CD4-positive, alpha-beta T cell (primary cell): ENCODE measurements around the gene IQCH. TPM values are rescaled to one million over a fixed set of nuclear protein-coding genes. Genes with fewer than 3 reads are reported as not detected.

Source experiments
- ATAC-seq: fragments of 200-7000 bp; cut with Tn5 transposase; one replicate; pipeline ENCODE4 v1.10.0; 2022; ENCODE audit warnings: mild to moderate bottlenecking; ENCODE audit not compliant: poor library complexity
- CTCF ChIA-PET: fragments of 350-600 bp; sonication (Branson Sonifier 250); formaldehyde crosslinking; loops from one replicate; lab custom pipeline; 2021; ENCODE audit warnings: antibody characterized with exemption, inconsistent platforms; lab: Charles Lee
- POLR2A ChIA-PET: fragments of 350-600 bp; sonication (Branson Sonifier 250); formaldehyde crosslinking; loops from one replicate; lab custom pipeline; 2021; ENCODE audit warnings: antibody characterized with exemption, inconsistent platforms; lab: Charles Lee
- DNase-seq, 14 experiments: peaks; one replicate each; pipeline ENCODE4 v3.0.0-alpha.2; 2013 to 2020; ENCODE audit warnings: mixed read lengths in 2 of 14
- H3K27ac ChIP-seq, 2 donors: one replicate each; pipeline versions ENCODE4 v1.5.1 to v1.7.0; 2013; ENCODE audit warnings: low read length in 2 of 2, low read depth in 1 of 2, mild to moderate bottlenecking in 1 of 2
- H3K27me3 ChIP-seq, 2 experiments: 1 replicate in 1 of 2; 2 replicates in 1 of 2; pipeline versions ENCODE4 v1.6.1 to v1.7.0; 2013; ENCODE audit warnings: low read length in 2 of 2, control low read depth in 1 of 2, mild to moderate bottlenecking in 1 of 2, moderate library complexity in 1 of 2; ENCODE audit not compliant: insufficient read depth in 2 of 2, control insufficient read depth in 1 of 2
- H3K36me3 ChIP-seq: one replicate; pipeline ENCODE4 v1.6.1; 2013; ENCODE audit warnings: low read length, control low read depth; ENCODE audit not compliant: insufficient read depth
- H3K4me1 ChIP-seq: one replicate; pipeline ENCODE4 v1.6.1; 2013; ENCODE audit warnings: low read length, control low read depth; ENCODE audit not compliant: insufficient read depth
- H3K4me3 ChIP-seq: one replicate; pipeline ENCODE4 v1.5.1; 2013; ENCODE audit warnings: mild to moderate bottlenecking, low read length, moderate library complexity
- H3K9me3 ChIP-seq, 2 experiments: 1 replicate in 1 of 2; 2 replicates in 1 of 2; pipeline versions ENCODE4 v1.6.1 to v1.7.0; 2013; ENCODE audit warnings: low read length in 2 of 2, mild to moderate bottlenecking in 2 of 2, control low read depth in 1 of 2, moderate library complexity in 1 of 2; ENCODE audit not compliant: control insufficient read depth in 1 of 2, insufficient read depth in 1 of 2
- H3K27ac Mint-ChIP-seq: one replicate; pipeline ENCODE4 v1.8.0; 2020; ENCODE audit warnings: mixed read lengths
- H3K27me3 Mint-ChIP-seq: one replicate; pipeline ENCODE4 v1.8.0; 2021; ENCODE audit warnings: mixed read lengths
- H3K36me3 Mint-ChIP-seq: one replicate; pipeline ENCODE4 v1.8.0; 2021; ENCODE audit warnings: low read depth, mixed read lengths
- H3K4me1 Mint-ChIP-seq: one replicate; pipeline ENCODE4 v1.8.0; 2021; ENCODE audit warnings: low read depth, mixed read lengths
- H3K4me3 Mint-ChIP-seq: one replicate; pipeline ENCODE4 v1.8.0; 2020; ENCODE audit warnings: mild to moderate bottlenecking, mixed read lengths
- H3K9me3 Mint-ChIP-seq: one replicate; pipeline ENCODE4 v1.8.0; 2020; ENCODE audit warnings: mixed read lengths
- intact Hi-C, 2 experiments: fragments of 100-400 bp; cut with DNase I in 1 of 2; cut with micrococcal nuclease in 1 of 2; formaldehyde crosslinking; loops; one replicate each; pipeline versions ENCODE4 v1.15.1 to v1.9.0; 2023 to 2025; cut with DNase I, micrococcal nuclease
- total RNA-seq, 174 experiments: library from RNA in 2 of 174; stranded (reverse) in 2 of 174; gene quantifications; one replicate each; pipeline ENCODE4 v1.2.3 and lab custom pipeline; 2021 to 2026
- TF ChIP-seq, protein P1 (sequence below): fragments of 200-600 bp; IDR thresholded peaks from one replicate; pipeline ENCODE4 v1.8.0; 2022; ENCODE audit warnings: antibody characterized with exemption, mild to moderate bottlenecking

The IQCH gene
- total RNA-seq, 2 experiments from 2014 or later, result 0.85 to 1.3 TPM

GRCh38 chr15:67501836-67502461 lies 247.4 kb downstream of the IQCH start:
- Histone ChIP-seq H3K9me3 (no peaks in the 10 kb centered on the region), H3K27ac (no peak overlapping the region), H3K27me3 (no peaks in the 10 kb centered on the region), H3K36me3 (no peaks in the 10 kb centered on the region), H3K4me3 (no peak overlapping the region), H3K4me1 (no peaks in the 10 kb centered on the region)
- no peaks in the 10 kb centered on the region for H3K36me3 Mint-ChIP-seq
- CTCF ChIA-PET, result interaction anchor here (0.8 to 1.3 kb wide), 2 partner anchors 10 to 41 kb away, joined by 5 to 6 read pairs; partner anchors contain the start of gene MAP2K5
- intact Hi-C loops, result loop anchor here (2.0 to 5.0 kb wide), 3 partner anchors 85 to 335 kb away; no protein-coding TSS in a partner anchor
- ATAC-seq, result no peak
- no peak overlapping the region for H3K27ac Mint-ChIP-seq
- H3K27me3 Mint-ChIP-seq, result no peaks in the 10 kb centered on the region
- TF ChIP-seq, protein P1, sequence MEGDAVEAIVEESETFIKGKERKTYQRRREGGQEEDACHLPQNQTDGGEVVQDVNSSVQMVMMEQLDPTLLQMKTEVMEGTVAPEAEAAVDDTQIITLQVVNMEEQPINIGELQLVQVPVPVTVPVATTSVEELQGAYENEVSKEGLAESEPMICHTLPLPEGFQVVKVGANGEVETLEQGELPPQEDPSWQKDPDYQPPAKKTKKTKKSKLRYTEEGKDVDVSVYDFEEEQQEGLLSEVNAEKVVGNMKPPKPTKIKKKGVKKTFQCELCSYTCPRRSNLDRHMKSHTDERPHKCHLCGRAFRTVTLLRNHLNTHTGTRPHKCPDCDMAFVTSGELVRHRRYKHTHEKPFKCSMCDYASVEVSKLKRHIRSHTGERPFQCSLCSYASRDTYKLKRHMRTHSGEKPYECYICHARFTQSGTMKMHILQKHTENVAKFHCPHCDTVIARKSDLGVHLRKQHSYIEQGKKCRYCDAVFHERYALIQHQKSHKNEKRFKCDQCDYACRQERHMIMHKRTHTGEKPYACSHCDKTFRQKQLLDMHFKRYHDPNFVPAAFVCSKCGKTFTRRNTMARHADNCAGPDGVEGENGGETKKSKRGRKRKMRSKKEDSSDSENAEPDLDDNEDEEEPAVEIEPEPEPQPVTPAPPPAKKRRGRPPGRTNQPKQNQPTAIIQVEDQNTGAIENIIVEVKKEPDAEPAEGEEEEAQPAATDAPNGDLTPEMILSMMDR, result no peak
- H3K9me3 Mint-ChIP-seq, result no peaks in the 10 kb centered on the region
- POLR2A ChIA-PET, result no interaction called here
- DNase-seq, result no peak
- no peaks in the 10 kb centered on the region for H3K4me1 Mint-ChIP-seq
- H3K4me3 Mint-ChIP-seq, result no peak overlapping the region

DNA sequence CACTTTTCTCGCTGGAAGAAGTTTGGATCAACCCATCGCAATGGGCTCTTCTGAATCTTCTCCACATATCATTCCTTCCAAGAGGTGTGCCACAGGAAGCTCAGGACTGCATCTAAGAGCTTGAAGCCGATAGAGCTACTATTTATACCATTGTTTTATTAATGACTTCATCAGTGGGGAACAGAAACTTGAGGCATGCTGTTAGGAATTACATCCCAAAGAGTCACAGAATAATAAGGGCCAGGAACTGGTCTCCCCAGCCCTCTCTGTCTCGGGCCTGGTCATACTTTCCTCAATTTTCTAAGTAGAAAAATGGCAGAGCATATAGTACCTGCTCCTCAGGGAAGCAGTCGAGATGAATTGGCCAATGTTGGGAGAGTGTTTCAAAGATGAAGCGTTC lies 249.5 kb downstream of the IQCH start:
- no peaks in the 10 kb centered on the region for H3K9me3 ChIP-seq
- CTCF ChIA-PET, result interaction anchor here (0.6 kb wide), 1 partner anchor 811 kb away, joined by 4 read pairs; no protein-coding TSS in a partner anchor
- DNase-seq (no peak), ATAC-seq (no peak)
- H3K36me3 ChIP-seq, result no peaks in the 10 kb centered on the region
- H3K9me3 Mint-ChIP-seq, result no peaks in the 10 kb centered on the region
- H3K4me3 Mint-ChIP-seq, result no peak overlapping the region
- no peaks in the 10 kb centered on the region for H3K27me3 ChIP-seq
- TF ChIP-seq, protein P1, result no peak
- no peak overlapping the region for H3K27ac ChIP-seq
- intact Hi-C loops, result loop anchor here (5.0 kb wide), 2 partner anchors 83 to 333 kb away; no protein-coding TSS in a partner anchor
- H3K27me3 Mint-ChIP-seq, result no peaks in the 10 kb centered on the region
- H3K4me1 ChIP-seq, result no peaks in the 10 kb centered on the region
- no peak overlapping the region for H3K27ac Mint-ChIP-seq
- POLR2A ChIA-PET, result no interaction called here
- H3K36me3 Mint-ChIP-seq, result no peaks in the 10 kb centered on the region
- no peaks in the 10 kb centered on the region for H3K4me1 Mint-ChIP-seq
- no peak overlapping the region for H3K4me3 ChIP-seq

GRCh38 chr15:67504796-67505195 lies 250.2 kb downstream of the IQCH start:
- ATAC-seq (no peak), DNase-seq (no peak)
- H3K27ac ChIP-seq, result no peak overlapping the region
- intact Hi-C loops, result loop anchor here (5.0 kb wide), 2 partner anchors 83 to 333 kb away; no protein-coding TSS in a partner anchor
- H3K4me1 Mint-ChIP-seq, result no peaks in the 10 kb centered on the region
- ChIA-PET CTCF (no interaction called here), POLR2A (no interaction called here)
- H3K4me3 ChIP-seq, result no peak overlapping the region
- TF ChIP-seq, protein P1, result no peak
- no peaks in the 10 kb centered on the region for H3K27me3 ChIP-seq
- no peak overlapping the region for H3K27ac Mint-ChIP-seq
- no peaks in the 10 kb centered on the region for H3K9me3 Mint-ChIP-seq
- no peaks in the 10 kb centered on the region for H3K36me3 ChIP-seq
- no peaks in the 10 kb centered on the region for H3K9me3 ChIP-seq
- H3K4me1 ChIP-seq, result no peaks in the 10 kb centered on the region
- no peak overlapping the region for H3K4me3 Mint-ChIP-seq
- H3K27me3 Mint-ChIP-seq, result no peaks in the 10 kb centered on the region
- no peaks in the 10 kb centered on the region for H3K36me3 Mint-ChIP-seq
